Effector memory CD8-positive, alpha-beta T cell (primary cell): ENCODE measurements around the gene FCAMR.

Source experiments
- ATAC-seq: fragments of 150-1000 bp; cut with Tn5 transposase; replicated peaks from 2 replicates; pipeline ENCODE4 v1.10.0; 2021; ENCODE audit warnings: mild to moderate bottlenecking, moderate library complexity
- DNase-seq, 3 experiments: peaks; one replicate each; pipeline ENCODE4 v3.0.0; 2021
- H3K27ac Mint-ChIP-seq, 2 donors: one replicate each; pipeline ENCODE4 v1.8.0; 2022; ENCODE audit warnings: mild to moderate bottlenecking in 2 of 2, mixed read lengths in 2 of 2, moderate library complexity in 2 of 2
- H3K27me3 Mint-ChIP-seq, 2 donors: one replicate each; pipeline ENCODE4 v1.8.0; 2022; ENCODE audit warnings: mixed read lengths in 2 of 2
- H3K36me3 Mint-ChIP-seq: one replicate; pipeline ENCODE4 v1.8.0; 2022; ENCODE audit warnings: mild to moderate bottlenecking, moderate library complexity, mixed read lengths; ENCODE audit not compliant: insufficient read depth
- H3K4me1 Mint-ChIP-seq, 2 donors: one replicate each; pipeline ENCODE4 v1.8.0; 2022; ENCODE audit warnings: low read depth in 2 of 2, mixed read lengths in 2 of 2
- H3K4me3 Mint-ChIP-seq, 2 donors: one replicate each; pipeline ENCODE4 v1.8.0; 2022; ENCODE audit warnings: mild to moderate bottlenecking in 2 of 2, mixed read lengths in 2 of 2, moderate library complexity in 2 of 2
- H3K9me3 Mint-ChIP-seq, 2 donors: one replicate each; pipeline ENCODE4 v1.8.0; 2022; ENCODE audit warnings: mixed read lengths in 2 of 2
- total RNA-seq, 9 experiments: gene quantifications; one replicate each; lab custom pipeline; 2026; lab: John Stamatoyannopoulos, UW

Gene FCAMR, protein sequence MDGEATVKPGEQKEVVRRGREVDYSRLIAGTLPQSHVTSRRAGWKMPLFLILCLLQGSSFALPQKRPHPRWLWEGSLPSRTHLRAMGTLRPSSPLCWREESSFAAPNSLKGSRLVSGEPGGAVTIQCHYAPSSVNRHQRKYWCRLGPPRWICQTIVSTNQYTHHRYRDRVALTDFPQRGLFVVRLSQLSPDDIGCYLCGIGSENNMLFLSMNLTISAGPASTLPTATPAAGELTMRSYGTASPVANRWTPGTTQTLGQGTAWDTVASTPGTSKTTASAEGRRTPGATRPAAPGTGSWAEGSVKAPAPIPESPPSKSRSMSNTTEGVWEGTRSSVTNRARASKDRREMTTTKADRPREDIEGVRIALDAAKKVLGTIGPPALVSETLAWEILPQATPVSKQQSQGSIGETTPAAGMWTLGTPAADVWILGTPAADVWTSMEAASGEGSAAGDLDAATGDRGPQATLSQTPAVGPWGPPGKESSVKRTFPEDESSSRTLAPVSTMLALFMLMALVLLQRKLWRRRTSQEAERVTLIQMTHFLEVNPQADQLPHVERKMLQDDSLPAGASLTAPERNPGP
- total RNA-seq: 0 reads per million in 9 experiments

DNA sequence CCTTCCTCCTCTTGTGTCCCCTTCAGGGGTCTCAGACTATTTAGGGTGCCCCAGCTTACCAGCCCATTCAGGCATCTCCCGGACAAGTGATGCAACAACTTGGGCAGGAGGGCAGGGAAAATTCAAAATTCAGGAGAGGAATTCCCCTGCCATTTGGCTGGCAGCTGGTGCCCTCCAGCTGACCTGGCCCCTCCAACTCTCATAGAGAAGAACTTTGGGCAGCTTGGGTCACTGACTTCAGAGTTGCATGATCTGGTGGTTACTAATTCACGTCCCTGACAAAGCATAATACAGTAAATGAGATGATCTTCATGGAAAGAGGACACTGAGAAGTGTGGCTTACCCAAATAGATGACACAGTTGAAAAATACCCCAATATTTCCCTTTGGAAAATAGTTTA is at the start of gene FCAMR:
TSS of gene FCAMR (minus strand) at position 15 of the 400 bp plus-strand sequence. CDS start 335 bp downstream, outside the sequence.
- Mint-ChIP-seq H3K36me3 (no peaks in the 10 kb centered on the region), H3K27ac (no peak within 1 kb of the TSS), H3K4me3 (no peak within 1 kb of the TSS), H3K9me3 (no peaks in the 10 kb centered on the region), H3K27me3 (peaks cover 21 to 45% of the 10 kb centered on the region in 2 donors), H3K4me1 (peaks cover 9% of the 10 kb centered on the region in 2 donors)
- ATAC-seq (no peak), DNase-seq (no peak)

DNA sequence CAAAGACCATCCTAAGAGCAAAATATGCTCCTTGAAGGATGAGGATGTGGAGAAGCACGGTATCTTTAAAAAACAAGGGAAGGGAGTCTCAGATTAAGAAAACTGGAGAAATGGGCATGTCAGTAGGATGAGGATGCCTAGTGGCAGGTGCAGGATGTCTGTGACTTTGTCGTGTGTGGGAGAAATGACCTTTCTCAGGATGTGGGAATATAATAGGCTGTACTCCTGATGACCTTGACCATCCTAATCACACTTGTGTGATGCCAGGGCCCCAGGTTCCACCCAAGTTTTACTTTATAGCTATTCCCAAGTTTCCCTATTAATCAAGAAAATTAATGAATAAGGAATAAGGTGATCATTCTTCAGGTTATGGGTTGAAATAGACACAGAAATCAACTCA is 49.4 kb upstream of the FCAMR start:
- Mint-ChIP-seq H3K9me3 (no peaks in the 10 kb centered on the region), H3K36me3 (no peaks in the 10 kb centered on the region), H3K27me3 (peaks cover 51 to 73% of the 10 kb centered on the region in 2 donors), H3K4me1 (peaks cover 0 to 2% of the 10 kb centered on the region in 2 donors), H3K4me3 (no peak overlapping the region), H3K27ac (no peak overlapping the region)
- no peak for DNase-seq
- no peak for ATAC-seq

DNA sequence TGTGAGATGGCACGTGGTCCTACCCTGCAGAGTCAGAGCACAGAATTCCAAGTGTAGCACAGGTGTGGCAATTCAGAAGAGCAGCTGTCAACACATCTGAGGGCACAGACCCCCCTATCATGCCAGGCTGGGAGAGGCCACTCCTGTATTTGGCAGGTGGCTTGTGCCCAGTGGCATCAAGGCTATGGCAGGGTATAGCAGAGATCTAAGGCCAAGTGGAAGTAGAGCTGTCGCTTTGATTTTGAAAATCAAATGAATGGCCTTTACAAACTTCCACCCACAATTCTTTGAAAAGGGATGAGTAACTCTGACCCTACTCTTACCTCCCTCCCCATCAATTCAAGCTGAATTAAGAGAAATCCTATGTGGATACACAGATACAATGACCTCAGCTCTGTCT is 48.9 kb upstream of the FCAMR start:
- peaks cover 0 to 2% of the 10 kb centered on the region in 2 donors for H3K4me1 Mint-ChIP-seq
- no peaks in the 10 kb centered on the region for H3K36me3 Mint-ChIP-seq
- no peak for ATAC-seq
- no peak overlapping the region for H3K27ac Mint-ChIP-seq
- peaks cover 51 to 73% of the 10 kb centered on the region in 2 donors for H3K27me3 Mint-ChIP-seq
- DNase-seq: no peak
- H3K9me3 Mint-ChIP-seq: no peaks in the 10 kb centered on the region
- H3K4me3 Mint-ChIP-seq: no peak overlapping the region

DNA sequence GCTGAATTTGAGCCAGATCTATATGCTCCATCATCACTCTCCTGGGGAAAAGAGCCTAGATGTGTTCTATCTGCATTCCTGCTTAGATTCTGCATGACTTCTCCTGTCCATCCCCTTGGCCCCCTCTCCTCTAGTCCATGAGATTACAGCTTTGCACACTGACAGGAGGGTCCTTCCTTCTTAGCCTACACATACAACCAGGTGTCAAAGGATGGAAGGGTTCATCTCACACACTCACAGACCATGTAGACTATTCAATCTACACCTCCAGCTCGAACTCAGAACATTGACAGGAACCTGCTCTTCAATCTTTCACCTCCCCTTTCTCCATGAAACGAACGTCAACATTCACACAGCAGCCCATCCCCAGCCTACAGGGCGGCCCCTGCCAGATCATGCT is 48.4 kb upstream of the FCAMR start:
- H3K27me3 Mint-ChIP-seq: peaks cover 53 to 73% of the 10 kb centered on the region in 2 donors
- ATAC-seq (no peak), DNase-seq (no peak)
- H3K9me3 Mint-ChIP-seq: no peaks in the 10 kb centered on the region
- H3K4me3 Mint-ChIP-seq: no peak overlapping the region
- H3K36me3 Mint-ChIP-seq: no peaks in the 10 kb centered on the region
- H3K4me1 Mint-ChIP-seq: peaks cover 0 to 2% of the 10 kb centered on the region in 2 donors
- no peak overlapping the region for H3K27ac Mint-ChIP-seq

DNA sequence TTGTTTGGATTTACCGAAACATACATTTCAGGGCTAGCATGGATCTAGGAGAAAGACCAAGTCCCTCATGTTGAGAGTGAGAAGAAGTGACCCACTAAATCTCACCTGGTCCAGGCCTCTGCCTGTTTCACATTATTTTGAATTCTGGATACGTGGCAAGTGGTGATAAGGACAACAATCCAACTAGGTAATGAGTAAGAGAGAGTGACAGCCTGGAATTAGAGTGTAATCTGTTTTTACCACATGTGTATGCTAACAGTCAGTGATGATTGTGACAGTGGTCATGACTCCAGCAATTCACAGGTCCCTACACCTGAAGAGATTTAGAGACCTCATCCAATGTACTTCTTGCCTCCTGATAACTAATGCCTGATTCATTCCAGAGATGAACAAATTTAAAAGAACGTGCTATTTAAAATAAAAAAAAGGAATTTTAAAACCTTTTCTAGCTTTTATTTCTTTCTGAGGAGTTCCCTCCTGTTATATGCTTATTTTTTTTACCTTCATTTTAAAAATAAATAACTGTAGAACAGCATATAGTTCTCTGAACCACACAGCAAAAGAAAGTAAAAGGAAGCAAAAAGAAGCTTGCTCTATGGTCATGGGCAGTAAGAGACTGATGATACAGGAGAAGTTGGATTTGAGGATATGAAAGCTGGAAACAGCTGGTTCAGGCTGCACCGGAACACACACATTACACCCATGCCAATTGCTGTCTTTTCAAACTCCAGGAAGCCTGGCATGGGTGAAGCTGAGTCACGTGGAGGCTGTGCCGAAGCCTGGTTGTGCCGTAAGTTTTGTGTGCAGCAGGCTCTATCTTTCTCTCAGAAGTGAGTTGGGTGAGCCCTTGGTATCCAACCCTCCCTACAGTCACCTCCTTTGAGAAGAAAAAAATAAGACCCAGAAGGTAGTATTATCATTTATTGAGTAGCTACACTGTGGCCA is 47.6 kb upstream of the FCAMR start:
- Mint-ChIP-seq H3K36me3 (no peaks in the 10 kb centered on the region), H3K4me1 (peaks cover 0 to 2% of the 10 kb centered on the region in 2 donors), H3K4me3 (no peak overlapping the region), H3K27me3 (peaks cover 55 to 73% of the 10 kb centered on the region in 2 donors), H3K27ac (no peak overlapping the region), H3K9me3 (no peaks in the 10 kb centered on the region)
- DNase-seq (no peak), ATAC-seq (no peak)

DNA sequence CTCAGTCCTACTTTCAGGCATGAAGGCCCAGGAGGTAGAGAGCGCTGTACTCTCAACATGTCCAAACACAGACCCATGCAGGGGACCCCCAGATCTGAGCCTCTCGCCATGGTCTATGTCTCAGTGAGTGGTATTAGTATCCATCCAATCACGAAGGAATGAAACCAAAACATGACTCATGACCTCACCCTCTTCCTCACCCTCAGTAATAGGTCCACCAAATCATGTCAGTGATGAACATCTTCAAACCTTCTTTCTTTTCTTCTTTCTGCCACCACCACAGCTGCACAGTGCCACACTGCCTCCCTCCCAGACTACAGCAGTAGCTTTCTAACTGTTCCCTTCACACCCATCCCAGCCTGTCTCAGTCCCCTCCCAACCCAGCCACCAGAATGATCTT is 45.5 kb upstream of the FCAMR start:
- Mint-ChIP-seq H3K36me3 (no peaks in the 10 kb centered on the region), H3K4me1 (peaks cover 0 to 2% of the 10 kb centered on the region in 2 donors), H3K27ac (no peak overlapping the region), H3K9me3 (no peaks in the 10 kb centered on the region), H3K4me3 (no peak overlapping the region), H3K27me3 (peaks cover 57 to 67% of the 10 kb centered on the region in 2 donors)
- ATAC-seq (no peak), DNase-seq (no peak)

DNA sequence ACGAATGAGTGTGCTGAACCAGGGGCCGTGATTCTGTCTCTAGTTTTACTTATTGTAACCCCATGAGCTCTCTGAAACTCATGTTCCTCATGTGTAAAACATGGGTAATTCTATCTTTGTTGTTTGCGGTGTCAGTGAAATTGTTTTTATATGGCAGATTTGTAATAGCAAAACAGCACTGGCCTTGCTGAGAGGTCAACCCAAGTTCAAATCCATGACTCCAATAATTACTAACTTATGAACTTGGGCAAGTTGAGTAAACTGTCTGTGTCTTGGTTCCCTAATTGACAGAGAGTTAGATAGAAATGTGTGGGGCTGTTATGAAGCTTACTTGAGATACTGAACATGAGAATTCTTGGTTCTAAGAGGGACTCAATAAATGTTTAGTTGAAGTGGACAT is 44.5 kb upstream of the FCAMR start:
- H3K36me3 Mint-ChIP-seq: no peaks in the 10 kb centered on the region
- no peak overlapping the region for H3K27ac Mint-ChIP-seq
- no peaks in the 10 kb centered on the region for H3K9me3 Mint-ChIP-seq
- no peak overlapping the region for H3K4me3 Mint-ChIP-seq
- no peak for ATAC-seq
- H3K4me1 Mint-ChIP-seq: peaks cover 0 to 2% of the 10 kb centered on the region in 2 donors
- DNase-seq: no peak
- H3K27me3 Mint-ChIP-seq: peaks cover 62 to 63% of the 10 kb centered on the region in 2 donors

DNA sequence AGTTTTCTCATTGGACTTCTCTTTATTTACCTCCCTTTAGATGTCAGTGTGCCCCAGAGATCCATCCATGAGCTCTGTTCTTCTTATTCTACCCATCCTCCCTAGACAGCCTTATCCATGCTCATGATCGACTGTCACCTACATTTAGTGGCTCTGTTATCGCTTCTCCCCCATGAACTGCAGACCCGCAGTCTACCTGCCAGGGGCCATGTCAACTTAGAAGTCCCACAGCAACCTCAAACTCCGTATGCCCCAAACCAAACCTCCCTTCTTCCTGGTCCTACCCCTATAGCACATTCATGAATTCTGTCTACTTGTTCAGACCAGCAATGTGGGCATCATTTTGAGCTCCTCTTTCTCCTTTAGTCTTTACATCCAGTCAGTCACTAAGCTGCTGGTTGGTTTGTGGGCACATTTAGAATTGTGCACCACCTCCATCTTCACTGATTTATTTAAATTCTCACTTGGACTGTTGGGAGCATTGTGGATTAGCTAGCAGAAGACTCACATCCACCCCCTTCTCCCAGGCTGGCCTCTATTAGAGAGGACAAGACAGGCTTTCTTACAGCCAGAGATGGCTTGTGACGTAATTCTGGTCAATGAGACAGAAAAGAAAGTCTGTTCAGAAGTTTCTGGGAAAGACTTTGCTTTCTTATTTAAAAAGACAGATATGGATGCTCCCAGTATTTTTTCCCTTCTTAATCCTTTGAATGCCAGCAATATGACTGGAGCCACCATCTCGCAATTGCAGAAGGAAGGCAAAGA is 43.2 kb upstream of the FCAMR start:
- Mint-ChIP-seq H3K4me3 (no peak overlapping the region), H3K4me1 (peaks cover 0 to 2% of the 10 kb centered on the region in 2 donors), H3K36me3 (no peaks in the 10 kb centered on the region), H3K27me3 (peaks cover 51 to 57% of the 10 kb centered on the region in 2 donors), H3K27ac (no peak overlapping the region), H3K9me3 (no peaks in the 10 kb centered on the region)
- DNase-seq (no peak), ATAC-seq (no peak)

DNA sequence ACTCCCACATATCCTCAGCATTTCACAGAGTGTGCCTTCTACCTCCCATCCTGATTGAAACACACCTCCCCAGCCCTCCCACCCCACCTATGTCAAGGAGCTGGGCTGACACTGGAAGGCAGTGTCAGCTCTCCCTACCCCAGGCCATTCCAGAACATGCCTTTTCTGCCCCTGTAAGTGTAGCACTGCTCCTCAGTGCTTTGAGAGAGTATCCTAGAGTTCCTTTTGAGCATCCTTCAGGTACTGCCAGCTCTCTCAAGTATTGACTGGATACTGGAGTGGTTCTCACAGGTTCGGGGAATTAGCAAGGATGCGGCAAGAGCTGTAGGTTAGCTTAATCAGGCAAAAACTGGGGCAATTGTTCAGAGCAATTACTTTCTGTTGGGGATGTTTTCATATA is 40.5 kb upstream of the FCAMR start:
- Mint-ChIP-seq H3K9me3 (no peaks in the 10 kb centered on the region), H3K4me1 (no peaks in the 10 kb centered on the region), H3K27ac (no peak overlapping the region), H3K27me3 (peaks cover 63 to 68% of the 10 kb centered on the region in 2 donors), H3K36me3 (no peaks in the 10 kb centered on the region), H3K4me3 (no peak overlapping the region)
- no peak for DNase-seq
- no peak for ATAC-seq

DNA sequence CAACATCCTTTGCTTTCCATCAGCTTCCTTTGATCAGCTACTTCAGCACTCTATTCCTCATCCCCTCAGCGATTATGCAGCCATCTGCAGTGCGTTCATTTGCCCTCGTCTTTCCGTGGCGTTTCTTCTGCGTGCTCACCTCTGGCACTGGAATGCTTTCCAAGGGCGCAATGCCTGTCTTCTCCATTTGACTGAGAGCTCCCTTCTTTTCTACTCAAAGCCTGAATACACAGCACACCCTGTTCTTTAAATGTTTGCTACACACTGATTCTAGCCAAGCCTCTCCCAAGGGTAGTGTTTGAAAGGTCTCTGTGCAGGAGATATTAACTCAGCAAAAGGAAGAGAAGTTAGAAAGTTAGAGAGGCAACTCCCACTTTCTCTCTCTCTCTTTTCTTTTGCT is 39.7 kb upstream of the FCAMR start:
- Mint-ChIP-seq H3K4me3 (no peak overlapping the region), H3K27me3 (peaks cover 63 to 66% of the 10 kb centered on the region in 2 donors), H3K36me3 (no peaks in the 10 kb centered on the region), H3K27ac (no peak overlapping the region), H3K9me3 (no peaks in the 10 kb centered on the region), H3K4me1 (peaks cover 0 to 2% of the 10 kb centered on the region in 2 donors)
- DNase-seq (no peak), ATAC-seq (no peak)

DNA sequence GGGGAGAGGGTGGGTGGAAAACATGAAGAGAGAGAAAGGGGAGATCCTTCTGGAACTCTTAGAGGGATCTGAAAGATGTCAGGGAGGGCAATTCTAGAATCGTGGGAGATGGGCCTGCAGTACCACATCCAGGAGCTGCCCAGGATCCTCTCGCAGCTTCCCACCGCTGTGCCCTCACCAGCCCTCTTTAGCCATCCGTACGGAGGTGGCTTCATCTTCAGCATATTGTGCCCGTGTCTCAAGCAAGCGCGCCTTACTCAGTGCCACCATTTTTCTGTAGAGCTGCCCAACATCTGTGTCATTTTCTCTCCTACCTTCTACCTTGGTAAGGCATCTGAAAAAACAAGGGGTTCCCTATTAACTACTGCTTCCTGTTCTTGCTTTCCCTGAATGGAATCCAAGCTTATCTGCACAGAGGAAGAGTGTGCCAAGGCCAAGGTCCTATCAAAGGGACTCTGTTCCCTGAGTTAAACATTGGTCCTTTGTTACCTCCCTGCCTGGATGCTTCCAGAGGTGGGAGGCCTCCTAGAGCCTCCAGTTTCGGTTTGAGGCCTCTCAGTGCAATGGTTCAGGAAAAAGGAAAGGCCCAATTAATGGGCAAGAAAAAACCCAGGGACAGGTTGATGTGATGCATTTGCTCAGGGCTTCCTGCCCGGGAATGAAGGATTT is 39.1 kb upstream of the FCAMR start:
- Mint-ChIP-seq H3K27me3 (peaks cover 60% of the 10 kb centered on the region in 2 donors), H3K36me3 (no peaks in the 10 kb centered on the region), H3K4me1 (peaks cover 0 to 4% of the 10 kb centered on the region in 2 donors), H3K27ac (no peak overlapping the region), H3K4me3 (no peak overlapping the region), H3K9me3 (no peaks in the 10 kb centered on the region)
- no peak for DNase-seq
- ATAC-seq: no peak

DNA sequence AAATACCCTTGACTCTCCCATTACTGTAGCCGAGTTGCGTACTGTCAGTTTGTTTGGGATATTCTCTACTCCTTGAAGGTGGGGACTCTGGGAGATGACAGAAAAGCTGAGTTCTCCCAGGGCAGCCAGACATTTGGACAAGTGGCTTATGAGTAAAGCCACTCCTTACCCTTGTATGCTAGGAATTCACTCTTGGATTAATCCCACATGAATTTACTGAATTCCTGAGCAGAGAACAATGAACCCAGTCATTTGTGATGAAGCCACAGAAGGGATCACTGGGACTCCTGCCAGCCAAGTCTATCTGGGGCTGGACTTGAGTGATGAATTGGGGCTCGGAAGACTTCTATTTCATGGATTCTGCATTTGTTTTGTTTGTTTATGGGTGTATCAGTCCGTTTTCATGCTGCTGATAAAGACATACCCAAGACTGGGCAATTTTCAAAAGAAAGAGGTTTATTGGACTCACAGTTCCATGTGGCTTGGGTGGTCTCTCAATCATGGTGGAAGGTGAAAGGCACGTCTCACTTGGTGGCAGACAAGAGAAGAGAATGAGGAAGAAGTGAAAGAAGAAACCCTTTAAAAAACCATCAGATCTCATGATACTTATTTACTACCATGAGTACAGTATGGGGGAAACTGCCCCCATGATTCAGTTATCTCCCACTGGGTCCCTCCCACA is 37.2 kb upstream of the FCAMR start:
- Mint-ChIP-seq H3K27ac (no peak overlapping the region), H3K9me3 (no peaks in the 10 kb centered on the region), H3K4me1 (peaks cover 0 to 4% of the 10 kb centered on the region in 2 donors), H3K36me3 (no peaks in the 10 kb centered on the region), H3K4me3 (no peak overlapping the region), H3K27me3 (peaks cover 42 to 43% of the 10 kb centered on the region in 2 donors)
- DNase-seq (no peak), ATAC-seq (no peak)
